ENCODE measurements around the gene RARRES2. TPM values are rescaled to one million over a fixed set of nuclear protein-coding genes. Genes with fewer than 3 reads are reported as not detected.
A peak's percentile ranks its signal among the peaks of the same experiment; 100 is the strongest.

The RARRES2 gene
- total and polyA plus RNA-seq, 2 of the 13 experiments (the other 11 are each of a cell fraction or from before 2014, with no cell fraction given): 134 to 172 TPM

DNA sequence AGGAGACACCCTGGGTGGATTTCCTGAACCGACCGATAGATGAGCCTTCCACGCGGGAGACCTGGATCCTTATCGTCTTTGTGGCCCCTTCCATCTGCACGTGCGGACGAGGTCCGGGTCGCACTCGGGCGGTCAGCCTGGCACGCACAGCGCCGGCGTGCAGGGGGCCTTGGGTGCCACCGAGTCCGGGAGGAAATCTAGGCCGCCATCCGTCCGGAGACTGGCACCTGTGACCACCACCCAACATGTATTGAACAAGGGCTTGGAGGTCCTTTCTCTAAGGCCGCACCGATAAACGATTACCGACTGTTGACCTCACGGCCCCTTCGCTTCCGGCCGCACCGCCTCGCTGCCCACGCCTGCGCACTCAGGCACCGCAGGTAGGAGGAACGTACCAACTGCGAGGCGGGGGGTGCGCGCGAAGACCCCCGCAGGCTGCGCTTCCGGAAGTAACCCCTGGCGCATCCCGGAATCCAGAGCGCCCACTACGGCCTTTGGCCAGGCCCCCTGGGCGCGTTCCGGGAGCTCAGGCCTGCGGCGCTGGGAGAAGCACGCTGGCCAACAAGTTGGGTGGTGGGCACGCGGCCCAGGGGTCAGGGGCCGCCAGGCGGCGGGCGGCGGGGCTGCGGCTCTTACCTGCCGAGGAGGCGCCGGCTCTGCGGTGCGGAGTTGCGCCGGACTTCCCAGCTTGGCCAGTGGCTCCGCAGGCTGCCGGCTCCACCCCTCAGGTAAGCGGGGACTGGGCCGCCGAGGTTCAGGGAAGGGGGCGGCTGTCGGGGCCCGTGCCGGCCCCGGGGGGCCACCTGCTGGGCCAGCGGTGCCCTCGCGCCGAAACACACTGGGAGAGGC lies 18.4 kb downstream of the RARRES2 start, which contains the start of the genes ACTR3C and LRRC61 (continued):
- TF ChIP-seq, protein P1, sequence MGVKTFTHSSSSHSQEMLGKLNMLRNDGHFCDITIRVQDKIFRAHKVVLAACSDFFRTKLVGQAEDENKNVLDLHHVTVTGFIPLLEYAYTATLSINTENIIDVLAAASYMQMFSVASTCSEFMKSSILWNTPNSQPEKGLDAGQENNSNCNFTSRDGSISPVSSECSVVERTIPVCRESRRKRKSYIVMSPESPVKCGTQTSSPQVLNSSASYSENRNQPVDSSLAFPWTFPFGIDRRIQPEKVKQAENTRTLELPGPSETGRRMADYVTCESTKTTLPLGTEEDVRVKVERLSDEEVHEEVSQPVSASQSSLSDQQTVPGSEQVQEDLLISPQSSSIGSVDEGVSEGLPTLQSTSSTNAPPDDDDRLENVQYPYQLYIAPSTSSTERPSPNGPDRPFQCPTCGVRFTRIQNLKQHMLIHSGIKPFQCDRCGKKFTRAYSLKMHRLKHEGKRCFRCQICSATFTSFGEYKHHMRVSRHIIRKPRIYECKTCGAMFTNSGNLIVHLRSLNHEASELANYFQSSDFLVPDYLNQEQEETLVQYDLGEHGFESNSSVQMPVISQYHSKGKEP (CRISPR knock-in tag; IDR thresholded peaks at IDR 0.05): peak; percentile 31
- TF ChIP-seq, protein P2, sequence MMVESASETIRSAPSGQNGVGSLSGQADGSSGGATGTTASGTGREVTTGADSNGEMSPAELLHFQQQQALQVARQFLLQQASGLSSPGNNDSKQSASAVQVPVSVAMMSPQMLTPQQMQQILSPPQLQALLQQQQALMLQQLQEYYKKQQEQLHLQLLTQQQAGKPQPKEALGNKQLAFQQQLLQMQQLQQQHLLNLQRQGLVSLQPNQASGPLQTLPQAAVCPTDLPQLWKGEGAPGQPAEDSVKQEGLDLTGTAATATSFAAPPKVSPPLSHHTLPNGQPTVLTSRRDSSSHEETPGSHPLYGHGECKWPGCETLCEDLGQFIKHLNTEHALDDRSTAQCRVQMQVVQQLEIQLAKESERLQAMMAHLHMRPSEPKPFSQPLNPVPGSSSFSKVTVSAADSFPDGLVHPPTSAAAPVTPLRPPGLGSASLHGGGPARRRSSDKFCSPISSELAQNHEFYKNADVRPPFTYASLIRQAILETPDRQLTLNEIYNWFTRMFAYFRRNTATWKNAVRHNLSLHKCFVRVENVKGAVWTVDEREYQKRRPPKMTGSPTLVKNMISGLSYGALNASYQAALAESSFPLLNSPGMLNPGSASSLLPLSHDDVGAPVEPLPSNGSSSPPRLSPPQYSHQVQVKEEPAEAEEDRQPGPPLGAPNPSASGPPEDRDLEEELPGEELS (CRISPR knock-in tag; IDR thresholded peaks at IDR 0.05): peak; percentile 38; the same call in 1 of the 2 replicates
- TF ChIP-seq, protein P3, sequence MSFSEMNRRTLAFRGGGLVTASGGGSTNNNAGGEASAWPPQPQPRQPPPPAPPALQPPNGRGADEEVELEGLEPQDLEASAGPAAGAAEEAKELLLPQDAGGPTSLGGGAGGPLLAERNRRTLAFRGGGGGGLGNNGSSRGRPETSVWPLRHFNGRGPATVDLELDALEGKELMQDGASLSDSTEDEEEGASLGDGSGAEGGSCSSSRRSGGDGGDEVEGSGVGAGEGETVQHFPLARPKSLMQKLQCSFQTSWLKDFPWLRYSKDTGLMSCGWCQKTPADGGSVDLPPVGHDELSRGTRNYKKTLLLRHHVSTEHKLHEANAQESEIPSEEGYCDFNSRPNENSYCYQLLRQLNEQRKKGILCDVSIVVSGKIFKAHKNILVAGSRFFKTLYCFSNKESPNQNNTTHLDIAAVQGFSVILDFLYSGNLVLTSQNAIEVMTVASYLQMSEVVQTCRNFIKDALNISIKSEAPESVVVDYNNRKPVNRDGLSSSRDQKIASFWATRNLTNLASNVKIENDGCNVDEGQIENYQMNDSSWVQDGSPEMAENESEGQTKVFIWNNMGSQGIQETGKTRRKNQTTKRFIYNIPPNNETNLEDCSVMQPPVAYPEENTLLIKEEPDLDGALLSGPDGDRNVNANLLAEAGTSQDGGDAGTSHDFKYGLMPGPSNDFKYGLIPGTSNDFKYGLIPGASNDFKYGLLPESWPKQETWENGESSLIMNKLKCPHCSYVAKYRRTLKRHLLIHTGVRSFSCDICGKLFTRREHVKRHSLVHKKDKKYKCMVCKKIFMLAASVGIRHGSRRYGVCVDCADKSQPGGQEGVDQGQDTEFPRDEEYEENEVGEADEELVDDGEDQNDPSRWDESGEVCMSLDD (CRISPR knock-in tag; IDR thresholded peaks at IDR 0.05; ENCODE audit: borderline replicate concordance): peak; percentile 12
- TF ChIP-seq ZSCAN22 (CRISPR knock-in tag; IDR thresholded peaks at IDR 0.05): no peak
- TF ChIP-seq, protein P4, sequence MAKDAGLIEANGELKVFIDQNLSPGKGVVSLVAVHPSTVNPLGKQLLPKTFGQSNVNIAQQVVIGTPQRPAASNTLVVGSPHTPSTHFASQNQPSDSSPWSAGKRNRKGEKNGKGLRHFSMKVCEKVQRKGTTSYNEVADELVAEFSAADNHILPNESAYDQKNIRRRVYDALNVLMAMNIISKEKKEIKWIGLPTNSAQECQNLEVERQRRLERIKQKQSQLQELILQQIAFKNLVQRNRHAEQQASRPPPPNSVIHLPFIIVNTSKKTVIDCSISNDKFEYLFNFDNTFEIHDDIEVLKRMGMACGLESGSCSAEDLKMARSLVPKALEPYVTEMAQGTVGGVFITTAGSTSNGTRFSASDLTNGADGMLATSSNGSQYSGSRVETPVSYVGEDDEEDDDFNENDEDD (CRISPR knock-in tag; IDR thresholded peaks at IDR 0.05; ENCODE audit: borderline replicate concordance): peak; percentile 62
- TF ChIP-seq ZNF260 (CRISPR knock-in tag; IDR thresholded peaks at IDR 0.05; ENCODE audit: borderline replicate concordance, low read depth): no peak
- peak; percentile 100 for TF ChIP-seq ETV5 (CRISPR knock-in tag; IDR thresholded peaks at IDR 0.05; ENCODE audit: borderline replicate concordance)
- no peak for TF ChIP-seq ZNF569 (CRISPR knock-in tag; IDR thresholded peaks at IDR 0.05; ENCODE audit: borderline replicate concordance)
- no peak for TF ChIP-seq MTA3 (CRISPR knock-in tag; IDR thresholded peaks at IDR 0.05)
- peak; percentile 93 for TF ChIP-seq ZNF781 (CRISPR knock-in tag; IDR thresholded peaks at IDR 0.05; ENCODE audit: borderline replicate concordance, not compliant biosample characterization)
- no peak for TF ChIP-seq AGO1 (IDR thresholded peaks at IDR 0.05; ENCODE audit: low read depth, low read length, poor library complexity, severe bottlenecking)
- TF ChIP-seq, protein P5, sequence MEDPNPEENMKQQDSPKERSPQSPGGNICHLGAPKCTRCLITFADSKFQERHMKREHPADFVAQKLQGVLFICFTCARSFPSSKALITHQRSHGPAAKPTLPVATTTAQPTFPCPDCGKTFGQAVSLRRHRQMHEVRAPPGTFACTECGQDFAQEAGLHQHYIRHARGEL (CRISPR knock-in tag; IDR thresholded peaks at IDR 0.05): peak; percentile 85; the same call in 1 of the 2 replicates
- TF ChIP-seq, protein P6, sequence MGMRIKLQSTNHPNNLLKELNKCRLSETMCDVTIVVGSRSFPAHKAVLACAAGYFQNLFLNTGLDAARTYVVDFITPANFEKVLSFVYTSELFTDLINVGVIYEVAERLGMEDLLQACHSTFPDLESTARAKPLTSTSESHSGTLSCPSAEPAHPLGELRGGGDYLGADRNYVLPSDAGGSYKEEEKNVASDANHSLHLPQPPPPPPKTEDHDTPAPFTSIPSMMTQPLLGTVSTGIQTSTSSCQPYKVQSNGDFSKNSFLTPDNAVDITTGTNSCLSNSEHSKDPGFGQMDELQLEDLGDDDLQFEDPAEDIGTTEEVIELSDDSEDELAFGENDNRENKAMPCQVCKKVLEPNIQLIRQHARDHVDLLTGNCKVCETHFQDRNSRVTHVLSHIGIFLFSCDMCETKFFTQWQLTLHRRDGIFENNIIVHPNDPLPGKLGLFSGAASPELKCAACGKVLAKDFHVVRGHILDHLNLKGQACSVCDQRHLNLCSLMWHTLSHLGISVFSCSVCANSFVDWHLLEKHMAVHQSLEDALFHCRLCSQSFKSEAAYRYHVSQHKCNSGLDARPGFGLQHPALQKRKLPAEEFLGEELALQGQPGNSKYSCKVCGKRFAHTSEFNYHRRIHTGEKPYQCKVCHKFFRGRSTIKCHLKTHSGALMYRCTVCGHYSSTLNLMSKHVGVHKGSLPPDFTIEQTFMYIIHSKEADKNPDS (CRISPR knock-in tag; IDR thresholded peaks at IDR 0.05): peak; percentile 95
- TF ChIP-seq KLF6 (CRISPR knock-in tag; IDR thresholded peaks at IDR 0.05): peak; percentile 92
- TF ChIP-seq CREB1 (IDR thresholded peaks at IDR 0.05): peak; percentile 30; the same call in 1 of the 2 replicates
- 0 out of 2 replicates have a peak, but pooled peaks have one; percentile 36 for TF ChIP-seq CREB1 (CRISPR knock-in tag; IDR thresholded peaks at IDR 0.05)
- no peak for TF ChIP-seq NONO (IDR thresholded peaks at IDR 0.05)
- TF ChIP-seq NONO (CRISPR knock-in tag; conservative IDR thresholded peaks at IDR 0.05): peak; percentile 93

All from HepG2 (cell line).